Loucy (cell line): ENCODE results near the gene ZBTB34.

Experiments
- CTCF ChIP-seq: fragments of 200-600 bp; sonication (generic); conservative IDR thresholded peaks from 2 replicates; pipeline ENCODE4 v1.5.1; 2014; ENCODE audit warnings: mild to moderate bottlenecking, antibody characterized with exemption, low read length
- EZH2phosphoT487 ChIP-seq: fragments of 200-600 bp; IDR thresholded peaks from 2 replicates; pipeline ENCODE4 v1.6.1; 2018; ENCODE audit warnings: antibody characterized with exemption, mild to moderate bottlenecking, moderate library complexity, borderline replicate concordance

- no peak for TF ChIP-seq CTCF
- no peak for TF ChIP-seq EZH2phosphoT487
Observed at GRCh38 chr9:126914458-126915280, 54.2 kb downstream of the ZBTB34 start, which contains the start of gene RALGPS1.
